GM21723 (cell line): ENCODE results near the gene AZI2.
A peak's percentile ranks its signal among the peaks of the same experiment; 100 is the strongest.

Source experiments
- ATAC-seq: cut with Tn5 transposase; IDR thresholded peaks from one replicate; pipeline ENCODE4 v1.9.1; 2021; ENCODE audit warnings: mild to moderate bottlenecking, moderate library complexity; ENCODE audit not compliant: unreplicated experiment

The AZI2 gene, protein sequence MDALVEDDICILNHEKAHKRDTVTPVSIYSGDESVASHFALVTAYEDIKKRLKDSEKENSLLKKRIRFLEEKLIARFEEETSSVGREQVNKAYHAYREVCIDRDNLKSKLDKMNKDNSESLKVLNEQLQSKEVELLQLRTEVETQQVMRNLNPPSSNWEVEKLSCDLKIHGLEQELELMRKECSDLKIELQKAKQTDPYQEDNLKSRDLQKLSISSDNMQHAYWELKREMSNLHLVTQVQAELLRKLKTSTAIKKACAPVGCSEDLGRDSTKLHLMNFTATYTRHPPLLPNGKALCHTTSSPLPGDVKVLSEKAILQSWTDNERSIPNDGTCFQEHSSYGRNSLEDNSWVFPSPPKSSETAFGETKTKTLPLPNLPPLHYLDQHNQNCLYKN

DNA sequence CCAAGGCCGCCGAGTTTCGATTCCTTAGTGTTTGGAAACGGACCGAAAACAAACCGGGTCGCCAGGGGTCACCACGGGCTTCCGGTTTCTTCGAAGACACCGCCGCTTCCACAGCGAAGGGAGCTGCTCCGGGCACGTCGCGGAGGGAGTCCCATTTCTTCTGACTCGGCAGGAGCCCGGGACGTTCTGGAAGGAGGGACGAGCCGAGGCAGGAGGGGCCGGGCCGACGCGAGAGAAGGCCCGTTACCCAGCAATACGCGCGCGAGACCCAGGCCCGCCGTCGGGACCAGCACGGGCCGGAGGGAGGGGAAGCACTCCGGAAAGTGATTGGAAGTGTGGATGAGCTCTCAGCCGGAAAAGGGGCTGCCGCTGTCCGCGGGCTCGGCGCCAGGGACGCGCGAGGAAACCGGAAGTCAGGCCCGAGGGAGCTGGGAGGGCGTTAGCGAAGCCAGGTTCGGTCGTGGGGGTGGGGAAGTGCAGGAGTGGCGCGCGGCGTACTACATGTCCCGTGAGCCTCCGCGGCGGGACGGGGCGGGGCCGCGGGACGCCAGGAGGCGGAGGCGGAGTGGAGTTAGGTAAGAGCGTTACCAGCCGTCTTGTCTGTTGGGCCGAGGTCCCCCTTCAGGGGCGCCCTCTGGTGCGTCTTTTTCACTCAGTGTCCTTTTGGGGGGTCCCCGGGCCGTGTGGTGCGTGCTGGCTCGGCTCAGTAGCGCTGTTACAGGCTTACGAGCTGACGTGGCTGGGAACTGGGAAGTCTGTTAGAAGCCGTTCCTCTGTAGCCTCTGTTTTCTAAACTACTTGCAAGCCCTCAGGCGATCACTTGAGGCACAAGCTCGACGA is at the start of gene AZI2, which contains the start of gene ZCWPW2:
TSS of gene AZI2 (minus strand) at position 196 of the 840 bp plus-strand sequence. CDS start 8,207 bp downstream, outside the sequence.
TSS of gene ZCWPW2 (plus strand) at position 93 of the 840 bp plus-strand sequence. CDS start 64,348 bp downstream, outside the sequence.
- peak; percentile 91 for ATAC-seq

DNA sequence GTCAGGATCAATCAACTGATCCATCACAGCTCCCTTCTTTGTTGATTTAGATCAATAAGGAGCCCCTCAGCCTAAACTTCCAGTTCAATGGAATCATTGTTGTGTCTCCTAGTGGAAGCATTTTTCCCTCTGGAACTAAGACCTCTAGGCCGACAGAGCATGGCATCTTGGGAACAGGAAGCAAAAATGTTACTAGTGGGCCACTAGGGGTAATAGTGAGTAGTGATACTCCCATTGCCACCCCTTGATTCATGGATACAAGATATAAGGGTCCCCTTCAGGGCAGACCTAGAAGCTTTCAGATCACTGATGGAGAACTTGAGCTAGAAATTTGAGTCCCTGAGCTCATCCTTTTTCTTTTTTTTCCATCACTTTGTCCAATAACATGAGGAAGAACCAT is 40.4 kb upstream of the AZI2 start:
- ATAC-seq = no peak

DNA sequence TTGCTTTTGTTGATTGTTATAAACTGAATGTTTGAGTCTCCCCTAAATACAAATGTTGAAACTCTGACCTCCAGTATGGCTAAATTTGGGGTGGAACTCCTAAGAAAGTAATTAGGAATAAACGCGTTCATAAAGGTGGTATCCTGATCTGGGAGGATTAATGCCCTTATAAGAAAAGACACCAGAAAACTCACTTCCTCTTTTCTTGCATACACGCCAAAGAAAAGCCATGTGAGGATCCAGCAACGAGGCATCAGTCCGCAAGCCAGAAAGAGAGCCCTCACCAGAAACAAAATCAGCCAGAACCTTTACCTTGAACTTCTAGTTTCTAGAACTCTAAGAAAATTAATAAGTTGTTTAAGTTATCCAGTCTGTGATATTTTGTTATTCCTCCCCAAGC is 37.4 kb upstream of the AZI2 start:
- ATAC-seq = no peak

DNA sequence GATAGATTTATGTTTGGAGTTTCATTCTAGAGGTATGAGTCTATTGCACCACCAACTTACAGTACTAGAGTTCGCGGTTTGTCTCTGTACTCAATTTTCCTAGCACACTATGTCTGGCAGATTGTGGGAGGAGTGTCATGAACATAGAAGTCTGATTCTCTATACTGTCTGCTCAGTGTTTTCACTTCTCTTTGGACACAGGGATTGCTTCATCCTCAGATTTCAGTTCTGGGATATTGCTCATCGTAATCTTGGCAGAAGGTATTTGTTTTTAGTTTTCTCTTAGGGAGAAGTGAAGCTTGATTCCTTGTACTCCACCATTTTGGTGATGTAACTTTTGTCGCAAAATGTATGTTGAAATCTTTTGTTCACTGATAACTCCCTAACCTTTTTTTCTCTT is 27.8 kb upstream of the AZI2 start:
- no peak for ATAC-seq

DNA sequence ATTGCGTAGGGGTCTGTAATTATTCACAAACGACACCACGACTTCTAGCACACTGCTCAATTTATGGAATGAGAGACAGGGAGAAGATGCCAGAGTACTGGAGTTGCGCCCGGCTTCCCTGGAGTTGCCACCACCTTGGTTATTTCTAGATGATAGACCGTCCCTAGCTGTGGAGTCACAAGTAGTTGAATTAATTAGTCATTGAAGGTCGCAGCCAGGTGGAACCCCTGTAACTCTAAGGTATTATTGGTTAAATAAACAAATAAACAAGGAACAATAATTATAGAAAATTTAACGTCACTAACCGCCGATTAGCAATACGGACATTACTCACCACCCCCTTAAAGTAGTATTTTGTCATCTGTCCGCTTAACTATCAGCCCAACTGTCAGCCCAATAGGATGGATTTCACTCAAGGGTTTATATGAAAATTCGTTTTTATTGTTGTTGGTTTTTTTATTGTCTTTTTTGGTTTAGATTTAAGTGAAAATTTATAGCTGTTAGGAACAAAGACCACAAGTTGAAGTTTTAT is 911 bp upstream of the AZI2 start:
- no peak for ATAC-seq

DNA sequence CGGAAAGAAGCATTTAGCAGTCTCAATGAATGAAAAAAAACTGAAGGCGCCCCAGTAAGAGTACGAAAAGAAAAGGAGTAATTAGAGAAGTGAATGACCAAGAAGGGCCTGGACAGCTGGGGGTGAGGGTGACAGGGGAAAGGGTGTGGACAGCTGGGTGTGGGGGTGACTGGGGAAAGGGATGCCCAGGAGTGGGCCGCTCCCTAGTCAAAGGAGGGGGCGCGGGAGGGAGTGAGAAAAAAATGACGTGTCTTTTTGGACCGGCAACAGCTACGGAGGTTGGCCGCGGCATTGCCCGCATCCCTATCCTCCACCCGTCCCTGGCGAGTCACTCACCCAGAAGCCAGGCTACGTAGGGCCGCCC is 377 bp downstream of the AZI2 start:
- ATAC-seq = no peak

DNA sequence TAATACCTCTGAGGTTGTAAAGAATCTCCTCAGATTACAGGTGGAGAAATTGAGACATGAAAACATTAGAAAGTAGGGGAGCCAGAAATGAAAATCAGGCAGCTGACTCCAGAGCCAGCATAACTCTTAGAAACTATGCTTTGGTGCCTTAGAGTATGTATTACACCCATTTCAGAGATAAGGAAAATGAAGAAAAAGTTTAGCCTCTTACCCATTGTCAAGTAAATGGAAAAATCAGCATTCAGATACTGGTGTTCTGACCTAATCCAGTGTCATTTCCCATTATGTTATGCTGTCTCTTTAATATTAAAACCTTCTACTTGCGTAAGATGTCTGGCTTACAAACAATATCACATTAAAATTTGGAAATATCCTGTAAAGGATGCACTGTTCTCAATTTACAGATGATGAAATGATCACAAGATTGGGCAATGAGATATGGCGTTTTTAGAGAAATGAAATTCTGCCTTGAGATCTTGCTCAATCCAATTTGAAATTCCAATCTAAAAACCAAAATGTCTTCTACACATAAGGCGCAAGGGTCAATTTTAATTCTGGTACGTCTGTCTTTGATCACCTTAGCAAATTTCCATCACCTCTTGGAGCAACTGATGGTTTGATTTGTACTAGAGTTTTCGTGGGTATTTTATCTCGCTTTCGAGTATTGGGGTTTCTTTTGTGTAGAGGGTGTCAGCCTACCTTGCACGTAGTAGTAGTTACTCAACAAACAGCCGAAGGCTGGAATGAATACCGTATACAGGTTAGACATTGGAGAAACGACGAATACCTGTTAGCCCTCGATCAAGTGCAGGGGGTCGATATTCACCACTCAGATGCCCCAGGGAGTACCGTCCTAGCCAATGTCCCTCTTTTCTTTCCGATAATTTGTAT is 1.0 kb downstream of the AZI2 start:
- no peak for ATAC-seq

DNA sequence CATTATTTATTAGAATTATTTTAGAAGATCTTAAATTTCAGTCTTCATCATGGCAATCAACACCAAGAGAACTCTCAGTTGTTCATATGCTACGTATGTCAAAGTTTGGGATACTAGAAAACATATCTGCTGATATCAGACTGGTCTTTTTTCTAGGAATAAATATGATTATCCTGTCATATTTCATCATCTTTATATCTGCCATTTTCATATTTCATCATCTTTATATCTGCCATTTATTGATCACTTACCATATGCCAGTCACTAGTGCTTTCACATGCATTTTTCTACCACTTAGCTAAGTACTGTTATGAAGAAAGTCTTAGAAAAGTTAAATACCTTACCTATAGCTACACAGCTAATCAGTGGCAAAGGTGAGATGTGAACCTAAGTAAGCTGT is 2.9 kb downstream of the AZI2 start:
- no peak for ATAC-seq

DNA sequence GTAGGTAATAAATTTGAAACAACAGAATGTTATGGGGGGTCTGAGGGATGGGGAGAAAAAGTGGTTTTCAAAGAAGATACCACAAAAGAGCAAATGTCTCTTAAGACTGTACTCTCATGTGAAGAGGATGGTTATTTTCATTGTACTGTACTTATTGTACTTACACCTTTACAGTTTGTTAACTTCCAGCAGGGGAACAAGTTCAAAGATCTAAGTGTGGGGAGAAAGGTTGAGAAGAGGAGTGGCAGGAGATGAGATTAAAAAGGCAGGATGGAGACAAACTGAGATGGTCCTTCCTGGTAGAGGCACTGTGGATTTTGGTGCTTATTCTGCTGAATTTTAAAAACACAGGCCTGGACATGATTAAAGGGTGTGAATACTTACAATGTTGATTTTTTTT is 5.5 kb downstream of the AZI2 start:
- ATAC-seq = no peak

DNA sequence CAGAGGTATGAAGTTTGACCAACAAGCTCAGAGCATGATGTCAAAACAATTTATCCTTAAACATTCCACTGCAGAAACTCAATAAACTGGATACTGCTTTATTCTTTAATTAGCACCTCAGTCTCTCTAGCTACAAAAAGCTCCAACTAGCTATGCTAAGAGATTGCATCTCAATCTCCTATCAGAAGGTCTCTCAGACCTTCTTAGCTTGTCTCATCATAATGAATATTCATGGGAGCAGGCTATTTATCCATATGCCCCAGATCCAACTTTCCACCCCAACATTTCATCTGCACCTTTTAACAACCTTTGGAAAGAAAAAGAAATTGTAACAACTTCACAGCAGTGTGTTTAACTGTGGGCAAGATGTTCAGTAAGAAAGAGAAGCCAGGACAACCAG is 11.4 kb downstream of the AZI2 start:
- ATAC-seq = no peak

DNA sequence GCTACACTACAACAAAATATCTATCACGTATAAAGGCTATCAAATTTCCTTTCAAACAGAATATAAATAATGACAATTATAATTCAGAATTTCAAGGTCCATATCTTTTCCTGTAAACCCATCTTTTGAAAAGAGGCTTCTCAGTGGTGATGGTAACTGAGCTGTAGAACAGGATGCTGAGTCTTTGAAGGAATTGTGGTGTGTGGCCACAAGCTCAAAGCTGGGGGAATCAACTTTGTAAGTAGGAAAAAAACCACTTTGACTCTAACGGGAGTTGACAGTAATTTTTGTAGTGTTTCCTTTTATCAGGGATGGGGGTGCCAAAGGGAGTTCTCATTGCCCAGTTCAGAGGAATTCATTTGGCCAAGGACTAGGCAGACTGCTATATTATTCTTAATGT is 13.4 kb downstream of the AZI2 start:
- no peak for ATAC-seq

DNA sequence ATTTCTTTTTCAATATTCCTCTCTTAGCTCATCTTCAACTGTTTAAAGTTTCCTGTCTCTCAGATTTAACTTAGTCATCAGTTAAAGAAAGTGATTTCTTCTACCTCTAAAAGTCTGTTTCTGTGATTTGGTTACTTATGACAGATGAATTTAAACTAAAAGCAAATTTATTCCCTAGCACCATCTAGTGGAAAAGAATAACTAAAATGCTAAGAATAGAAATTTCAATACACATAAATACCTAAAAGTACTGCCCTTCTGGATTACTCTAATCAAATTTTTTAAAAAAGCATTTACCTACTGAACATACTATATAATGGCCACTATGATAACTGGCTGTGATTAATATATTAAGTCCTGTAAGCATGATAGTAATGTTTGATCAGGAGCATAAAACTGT is 14.1 kb downstream of the AZI2 start:
- no peak for ATAC-seq

DNA sequence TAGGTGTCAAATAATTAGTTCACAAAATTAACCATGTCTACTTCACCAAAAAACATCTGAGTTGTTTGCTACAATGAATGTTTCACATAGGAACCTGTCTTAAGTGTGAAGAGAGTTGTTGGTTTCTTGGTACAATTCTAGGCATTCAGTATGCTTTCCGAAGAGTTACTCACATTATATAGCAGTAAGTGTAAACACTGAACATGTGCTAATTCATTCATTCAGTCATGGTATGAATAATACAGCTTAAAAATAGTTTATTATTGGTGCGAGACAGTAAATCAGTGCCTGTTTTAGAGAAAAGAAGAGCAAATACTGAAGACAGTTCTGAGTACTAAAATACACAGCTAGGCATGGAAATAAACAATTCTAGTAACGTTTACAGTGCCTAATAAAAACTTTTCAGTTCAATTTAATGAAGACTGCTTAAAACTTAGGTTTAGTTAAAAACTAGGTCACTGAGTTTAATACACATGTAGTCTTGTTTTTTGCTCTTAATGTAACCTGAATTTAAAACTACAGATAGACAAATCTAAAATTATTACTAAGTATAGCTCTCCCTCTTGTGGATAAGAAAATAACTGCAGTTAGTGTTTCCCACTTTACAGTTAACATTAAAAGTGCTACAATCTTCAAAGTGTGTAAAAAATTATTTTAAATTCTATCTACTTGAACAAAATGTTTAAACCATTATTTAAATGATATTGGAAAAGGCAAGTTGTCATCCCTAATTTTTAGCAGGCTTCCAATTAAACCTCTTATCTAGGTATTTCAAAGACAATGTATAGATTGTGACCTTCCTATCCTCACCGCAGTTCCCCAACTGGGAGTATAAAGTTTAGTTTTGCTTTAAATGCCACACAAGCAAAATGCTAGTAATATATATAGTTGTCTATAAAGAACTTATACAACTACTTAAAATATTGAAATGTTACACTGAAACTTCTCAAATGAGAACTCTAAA is 20.2 kb downstream of the AZI2 start:
- ATAC-seq = peak; percentile 31

DNA sequence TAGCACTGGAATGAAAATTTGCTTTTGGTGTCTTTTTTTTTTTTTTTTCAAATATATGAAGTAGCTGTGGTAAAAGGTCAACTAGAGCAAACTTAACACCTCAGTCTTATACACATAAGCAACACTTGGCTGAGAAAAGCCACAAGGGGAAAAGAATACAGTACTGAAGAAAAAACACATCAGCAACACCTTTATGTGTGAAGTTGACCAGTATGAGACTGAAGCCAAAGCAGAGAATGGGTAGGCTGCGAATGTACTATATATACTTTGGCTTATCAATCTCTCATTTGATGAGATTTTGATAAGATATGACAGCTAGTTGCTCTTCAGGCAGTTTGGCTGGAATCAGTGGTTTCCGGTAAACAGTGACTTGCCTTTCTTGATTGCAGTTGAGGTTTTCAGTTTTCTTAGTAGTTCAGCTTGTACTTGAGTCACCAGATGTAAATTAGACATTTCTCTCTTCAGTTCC is 22.1 kb downstream of the AZI2 start:
- peak; percentile 91 for ATAC-seq

DNA sequence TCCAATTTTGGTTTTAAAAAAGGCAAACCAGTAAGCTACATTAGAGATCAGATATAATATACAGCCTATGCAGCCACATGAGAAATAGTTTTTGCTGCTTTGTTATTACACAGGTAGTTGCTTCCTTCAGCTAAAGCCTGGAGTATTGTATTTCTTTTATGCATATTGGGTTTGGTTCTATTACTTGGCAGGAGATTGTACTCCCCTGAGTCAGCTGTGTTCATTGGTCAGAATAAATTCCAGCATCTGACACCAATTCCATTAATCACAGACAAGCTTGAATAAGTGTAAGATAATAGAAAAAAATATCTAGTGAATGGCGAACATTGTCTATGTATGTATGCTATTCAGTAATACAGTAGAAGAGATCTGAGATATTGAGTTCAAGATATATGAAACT is 26.2 kb downstream of the AZI2 start:
- ATAC-seq = no peak

DNA sequence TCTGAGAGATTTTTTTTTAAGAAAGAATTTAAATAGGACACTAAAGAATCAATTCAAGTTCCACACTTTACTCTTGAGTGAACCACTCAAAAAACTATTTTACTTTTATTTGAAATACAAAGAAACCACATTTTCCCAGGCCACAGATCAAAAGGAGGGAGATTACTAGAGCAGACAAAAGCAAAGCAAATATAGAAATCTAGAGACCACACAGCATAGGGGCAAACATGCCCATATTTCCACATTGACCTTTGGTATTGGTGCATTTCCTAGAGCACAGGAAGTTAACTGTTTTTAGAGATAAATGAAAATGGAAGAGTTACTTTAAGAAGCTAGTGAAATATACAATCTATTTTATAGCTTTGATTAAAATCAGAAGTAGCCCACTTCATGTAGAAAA is 27.6 kb downstream of the AZI2 start:
- no peak for ATAC-seq

DNA sequence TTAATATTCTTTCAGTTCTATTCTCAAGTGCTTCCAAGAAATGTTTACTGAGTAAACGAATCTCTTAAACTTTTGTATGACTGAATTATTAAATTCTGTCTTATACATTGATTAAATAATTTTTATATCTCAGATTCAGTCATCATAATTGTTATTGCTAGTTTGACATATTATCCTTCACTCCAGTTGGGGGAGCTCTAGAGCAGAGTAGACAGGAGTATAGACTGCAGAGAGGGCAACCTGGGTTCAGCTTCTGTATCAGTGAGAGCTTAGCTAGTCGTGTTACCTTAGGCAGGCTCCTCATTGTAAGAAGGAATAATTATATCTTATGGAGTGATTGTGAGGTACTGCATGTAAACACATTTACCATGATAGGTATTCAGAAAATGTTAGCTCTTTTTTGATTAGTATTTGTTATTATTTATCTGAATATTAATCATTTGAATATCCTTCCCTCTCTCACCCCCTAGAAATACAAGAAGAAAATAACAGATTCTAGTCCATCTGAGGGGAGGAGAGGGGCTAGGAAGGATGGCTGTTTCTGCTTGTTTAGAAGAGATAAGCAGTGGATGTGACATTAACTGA is 31.1 kb downstream of the AZI2 start:
- peak; percentile 94 for ATAC-seq

DNA sequence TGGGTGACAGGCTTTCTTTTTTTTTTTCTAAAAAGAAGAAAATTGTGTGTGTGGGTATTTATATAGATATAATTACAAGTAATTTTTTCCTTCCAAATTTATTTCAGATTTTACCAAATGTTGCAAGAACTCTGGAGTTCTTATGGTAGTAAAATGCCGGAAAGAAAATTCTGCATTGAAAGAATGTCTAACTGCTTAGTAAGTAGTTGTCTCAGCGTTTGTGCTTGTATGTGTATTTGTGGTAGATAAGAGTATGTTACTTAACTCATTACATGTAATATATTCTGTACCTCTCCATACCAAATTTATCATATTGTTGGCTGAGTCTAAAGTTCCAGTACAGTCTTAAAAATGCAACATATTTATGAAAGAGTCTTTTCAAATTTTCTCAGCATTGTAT is 32.4 kb downstream of the AZI2 start:
- ATAC-seq = no peak

DNA sequence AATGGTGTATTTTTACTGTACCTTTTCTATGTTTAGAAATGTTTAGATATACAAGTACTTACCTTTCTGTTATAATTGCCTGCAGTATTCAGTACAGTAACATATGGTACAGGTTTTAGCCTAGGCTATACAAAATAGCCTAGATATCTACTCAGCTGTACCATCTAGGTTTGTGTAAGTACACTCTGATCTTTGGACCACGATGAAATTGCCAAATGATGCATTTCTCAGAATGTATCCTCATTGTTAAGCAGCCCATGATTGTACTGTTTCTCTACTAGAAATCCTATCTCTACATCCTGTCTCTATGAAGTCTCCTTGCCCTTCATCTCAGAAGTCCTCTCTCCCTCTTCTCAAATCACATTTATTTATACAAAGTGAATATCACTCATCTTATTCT is 32.9 kb downstream of the AZI2 start:
- ATAC-seq = no peak
